Stimulated activated naive CD8-positive, alpha-beta T cell treated with anti-CD3 and anti-CD28 coated beads, Interleukin-15, Interleukin-2, amounts not matched to agents 100 U/mL and 50 U/mL, for 24 hours (primary cell): ENCODE measurements around the gene TTI1.
A peak's percentile ranks its signal among the peaks of the same experiment; 100 is the strongest.

Experiments
- ATAC-seq: fragments of 150-1000 bp; cut with Tn5 transposase; one replicate; pipeline ENCODE4 v1.10.0; 2021
- DNase-seq: peaks from one replicate; pipeline ENCODE4 v3.0.0; 2021

TTI1 gene

DNA sequence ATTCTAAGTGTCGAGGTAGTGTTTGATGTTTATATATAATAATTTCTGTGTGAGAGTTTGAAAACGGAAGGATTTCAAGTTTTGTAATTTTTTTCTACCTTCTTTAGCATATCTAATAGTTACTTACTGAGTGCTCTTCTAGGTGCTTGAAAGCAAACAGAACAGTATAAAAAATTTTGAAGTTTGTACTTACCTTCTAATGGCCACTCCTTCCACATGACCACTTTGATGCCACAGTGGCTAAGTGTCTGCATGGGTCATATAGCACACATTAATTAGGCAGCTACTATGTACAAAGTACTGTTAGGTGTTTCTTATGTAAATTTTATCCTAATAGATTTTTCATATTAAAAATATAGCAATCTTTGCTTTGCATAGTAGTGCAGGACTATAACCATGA, 21.4 kb upstream of the TTI1 start:
- ATAC-seq (no peak), DNase-seq (no peak)

DNA sequence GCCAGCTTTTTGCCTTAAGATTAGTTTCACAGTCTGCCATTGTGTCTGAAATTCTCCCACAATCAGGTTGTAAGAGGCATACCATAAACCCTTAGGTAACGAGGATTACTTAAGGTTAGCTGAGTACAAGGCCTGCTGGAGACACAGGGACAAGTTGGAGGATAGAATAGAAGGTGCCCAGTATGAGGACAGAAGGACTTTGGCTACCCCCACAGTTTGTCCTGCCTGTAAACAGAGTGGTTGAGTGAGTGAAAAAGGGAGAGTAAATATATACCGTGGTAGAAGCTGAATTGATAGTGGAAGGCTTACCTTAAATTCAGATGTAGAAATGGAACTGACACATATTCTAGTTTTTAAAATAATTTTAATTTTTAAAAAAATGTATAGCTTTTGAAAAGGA, 19.6 kb upstream of the TTI1 start:
- ATAC-seq (no peak), DNase-seq (no peak)

GRCh38 chr20:38050686-38051085, 17.4 kb upstream of the TTI1 start:
- ATAC-seq (peak; percentile 40), DNase-seq (no peak)

DNA sequence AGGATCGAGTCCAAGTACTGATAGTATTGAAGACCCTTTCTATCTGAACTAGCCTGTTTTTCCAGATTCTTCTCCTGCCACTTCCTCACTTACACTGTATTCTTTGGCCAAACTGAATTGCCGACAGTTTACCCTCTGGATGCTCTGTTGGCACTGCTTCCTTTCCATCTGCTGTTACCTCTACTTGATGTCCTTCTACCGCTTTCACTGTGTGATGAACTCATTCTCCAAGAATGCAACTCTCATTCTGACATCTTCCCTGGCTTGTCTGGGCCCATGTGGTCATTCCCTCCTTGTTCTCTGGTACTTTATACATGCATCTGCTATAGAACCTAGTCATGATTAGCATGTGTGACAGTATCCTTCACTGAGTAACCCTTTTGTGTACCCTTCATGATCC, 16.5 kb upstream of the TTI1 start:
- DNase-seq: no peak
- ATAC-seq: peak; percentile 38

GRCh38 chr20:38046572-38046971, 13.3 kb upstream of the TTI1 start:
- ATAC-seq: no peak
- DNase-seq: no peak

DNA sequence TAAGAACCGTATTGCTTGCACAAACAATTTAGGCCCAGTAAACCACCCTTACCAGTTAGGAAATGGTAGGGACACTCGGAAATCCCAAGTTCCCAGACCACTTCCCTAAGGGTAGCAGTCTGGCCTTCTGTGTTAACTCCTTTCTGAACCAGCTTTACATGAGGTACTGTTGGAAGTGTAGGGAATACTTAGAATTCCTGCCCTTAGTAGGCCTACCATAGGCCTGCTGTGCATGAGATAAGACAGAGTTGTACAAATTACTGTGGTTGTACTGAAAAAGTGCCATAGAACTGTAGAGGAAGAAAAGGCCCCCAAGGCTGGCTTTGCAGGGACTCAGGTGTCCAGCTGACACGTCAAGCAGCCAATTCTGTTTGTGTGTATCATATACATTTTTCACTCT, 11.4 kb upstream of the TTI1 start:
- DNase-seq: no peak
- no peak for ATAC-seq

DNA sequence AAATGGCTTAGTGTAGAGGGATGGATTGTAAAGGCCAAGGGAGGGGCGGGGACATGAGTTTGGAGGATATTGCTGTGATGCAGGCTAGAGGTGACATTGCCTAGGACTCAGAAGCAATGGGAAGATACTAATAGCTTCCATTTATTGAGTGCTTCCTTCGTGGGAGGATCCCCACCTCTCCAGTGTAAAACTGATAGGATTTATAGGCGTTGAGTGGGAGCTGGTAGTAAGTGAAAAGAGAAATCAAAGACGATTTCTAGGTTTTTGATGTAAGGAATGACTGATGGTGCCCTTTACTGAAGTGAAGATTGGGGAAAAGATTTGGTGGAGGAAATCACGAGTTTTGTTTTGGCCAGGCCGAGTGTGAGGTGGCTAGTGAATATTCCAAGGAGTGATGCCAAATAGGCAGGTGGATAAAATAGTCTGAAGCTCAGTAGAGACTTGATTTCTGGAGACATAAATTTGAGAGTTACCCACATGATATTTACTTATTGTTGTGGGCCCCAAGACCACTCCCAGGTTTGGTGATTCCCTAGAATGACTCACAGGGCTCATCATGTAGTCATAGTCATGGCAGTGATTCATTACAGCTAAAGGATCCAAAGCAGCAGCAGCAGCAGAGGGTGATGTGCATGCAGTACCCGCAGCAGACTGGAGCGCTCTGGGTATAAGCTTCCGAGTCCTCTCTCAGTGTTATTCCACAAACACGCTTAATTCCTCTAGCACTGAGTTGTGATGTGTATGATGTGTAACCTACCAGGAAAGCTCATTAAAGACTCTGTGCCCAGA, 10.4 kb upstream of the TTI1 start:
- DNase-seq: peak; percentile 19
- peak; percentile 96 for ATAC-seq

GRCh38 chr20:38040276-38040675, 7.0 kb upstream of the TTI1 start:
- no peak for DNase-seq
- ATAC-seq: no peak

DNA sequence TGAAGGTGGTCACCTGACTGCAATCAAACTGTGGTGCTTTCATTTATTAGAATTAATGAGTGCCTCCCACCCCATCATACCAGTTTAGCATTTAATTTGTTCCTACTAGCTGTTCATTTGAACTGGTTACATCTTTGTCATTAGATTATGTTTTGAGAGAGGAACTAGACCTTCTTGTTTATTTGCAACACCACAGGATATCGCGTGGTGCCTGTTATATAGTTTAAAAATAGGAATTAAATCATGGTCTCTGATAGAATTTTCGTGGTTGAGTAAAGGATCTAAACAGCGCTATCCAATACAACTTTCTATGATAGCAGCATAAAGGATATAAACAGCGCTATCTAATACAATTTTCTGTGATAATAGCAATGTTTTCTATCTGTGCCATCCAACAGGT, 3.1 kb upstream of the TTI1 start:
- DNase-seq: no peak
- no peak for ATAC-seq

- no peak for ATAC-seq
These were observed 1.7 kb upstream of the TTI1 start for GRCh38 chr20:38034961-38035360.

DNA sequence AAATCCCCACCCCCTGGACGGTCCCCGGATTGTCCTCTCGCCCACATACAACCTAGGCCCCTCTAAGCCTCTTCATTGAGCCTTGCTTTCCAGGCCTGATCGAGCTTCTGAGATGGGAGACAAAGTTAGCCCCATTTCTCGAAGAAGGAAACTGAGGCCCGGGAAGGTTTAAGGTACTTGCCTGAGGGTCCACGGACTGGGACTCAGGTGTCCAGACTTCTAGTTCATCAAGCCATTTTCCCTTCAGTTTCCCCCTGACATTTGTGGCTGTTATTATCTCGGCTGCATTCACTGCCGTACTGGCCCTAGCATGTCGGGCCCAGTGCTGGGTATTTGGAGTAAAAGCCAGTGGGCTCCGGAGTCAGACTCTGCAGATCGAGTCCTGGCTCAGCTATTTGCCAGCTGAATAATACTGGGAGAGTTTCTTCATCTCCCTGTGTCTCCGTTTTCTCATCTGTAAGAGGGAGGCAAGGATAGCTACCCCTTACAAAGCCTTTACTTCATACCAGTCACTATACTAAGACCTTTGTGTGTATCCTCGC, 923 bp upstream of the TTI1 start:
- no peak for ATAC-seq
- no peak for DNase-seq

More at GRCh38 chr20:38034961-38035360, 1.7 kb upstream of the TTI1 start:
- DNase-seq: no peak

DNA sequence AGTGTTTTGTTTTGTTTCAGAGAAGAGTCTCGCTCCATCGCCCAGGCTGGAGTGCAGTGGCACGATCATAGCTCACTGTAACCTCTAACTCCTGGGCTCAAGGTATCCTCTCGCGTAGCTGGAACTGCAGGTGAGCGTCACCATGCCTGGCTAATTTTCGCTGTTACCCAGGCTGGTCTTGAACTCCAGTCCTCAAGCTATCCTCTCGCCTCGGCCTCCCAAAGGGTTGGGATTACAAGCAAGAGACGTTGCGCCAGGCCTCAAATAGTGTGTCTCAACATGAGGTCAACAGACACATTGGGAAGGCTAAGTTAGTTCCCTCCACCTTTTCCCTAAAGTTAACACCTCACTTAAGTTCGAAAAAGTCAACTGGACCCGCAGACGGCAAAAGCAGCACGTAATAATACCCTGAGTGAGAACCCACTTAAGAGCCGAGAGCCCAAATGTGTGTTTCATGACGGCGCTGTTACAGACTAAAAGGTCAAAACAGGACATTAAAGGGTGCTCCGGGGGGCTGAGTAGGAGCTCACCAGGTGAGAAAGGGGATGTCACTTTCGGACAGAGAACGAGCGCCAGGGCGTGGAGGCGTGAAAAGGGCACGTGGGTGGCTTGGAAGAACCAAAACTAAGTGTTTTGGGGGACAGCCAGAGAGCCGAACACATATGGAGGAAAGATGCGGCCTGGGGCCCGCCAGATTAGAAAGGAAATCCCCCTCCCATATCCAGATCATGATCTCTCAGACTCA, 499 bp downstream of the TTI1 start:
- DNase-seq (no peak), ATAC-seq (peak; percentile 41)

- DNase-seq: no peak
These were observed 1.3 kb downstream of the TTI1 start for GRCh38 chr20:38031957-38032356.

DNA sequence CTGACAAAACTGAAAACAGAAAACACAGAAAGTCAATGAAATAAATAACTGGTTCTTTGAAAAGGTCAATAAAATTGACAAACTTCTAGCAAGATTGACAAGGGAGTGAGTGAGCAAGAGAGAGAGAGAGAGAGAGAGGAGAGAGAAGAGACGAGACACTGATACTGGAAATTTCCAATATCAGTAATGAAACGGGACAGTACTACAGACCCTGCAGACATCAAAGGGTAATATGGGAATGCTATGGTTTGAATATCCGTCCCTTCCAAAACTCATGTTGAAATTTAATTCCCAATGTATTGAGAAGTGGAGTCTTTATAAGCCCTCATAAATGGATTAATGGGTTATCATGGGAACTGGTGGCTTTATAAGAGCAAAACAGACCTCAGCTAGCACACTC, 3.8 kb downstream of the TTI1 start:
- ATAC-seq (no peak), DNase-seq (no peak)

More at GRCh38 chr20:38031957-38032356, 1.3 kb downstream of the TTI1 start:
- no peak for ATAC-seq

DNA sequence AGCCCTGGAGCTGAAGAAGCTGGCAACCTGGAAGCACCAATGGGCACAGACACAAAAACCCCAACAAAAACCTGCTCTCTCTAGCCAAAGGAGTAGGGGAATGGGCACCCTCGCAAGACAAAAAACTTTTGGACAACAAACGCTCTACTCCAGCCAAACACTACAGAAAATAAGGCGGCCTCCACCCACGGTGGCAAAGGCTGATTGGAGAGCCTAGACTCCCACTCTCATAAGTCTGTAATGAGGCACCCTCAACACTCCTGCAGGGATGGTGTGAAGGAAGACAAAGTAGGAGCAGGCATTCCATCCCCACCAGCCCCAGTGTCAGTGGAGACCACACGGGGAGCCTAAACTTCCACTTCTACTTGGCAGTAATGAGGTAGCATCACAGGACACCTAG, 8.8 kb downstream of the TTI1 start:
- ATAC-seq: no peak

GRCh38 chr20:38023181-38024001, 9.9 kb downstream of the TTI1 start:
- DNase-seq (no peak), ATAC-seq (no peak)

More for the DNA sequence above, 8.8 kb downstream of the TTI1 start:
- no peak for DNase-seq

DNA sequence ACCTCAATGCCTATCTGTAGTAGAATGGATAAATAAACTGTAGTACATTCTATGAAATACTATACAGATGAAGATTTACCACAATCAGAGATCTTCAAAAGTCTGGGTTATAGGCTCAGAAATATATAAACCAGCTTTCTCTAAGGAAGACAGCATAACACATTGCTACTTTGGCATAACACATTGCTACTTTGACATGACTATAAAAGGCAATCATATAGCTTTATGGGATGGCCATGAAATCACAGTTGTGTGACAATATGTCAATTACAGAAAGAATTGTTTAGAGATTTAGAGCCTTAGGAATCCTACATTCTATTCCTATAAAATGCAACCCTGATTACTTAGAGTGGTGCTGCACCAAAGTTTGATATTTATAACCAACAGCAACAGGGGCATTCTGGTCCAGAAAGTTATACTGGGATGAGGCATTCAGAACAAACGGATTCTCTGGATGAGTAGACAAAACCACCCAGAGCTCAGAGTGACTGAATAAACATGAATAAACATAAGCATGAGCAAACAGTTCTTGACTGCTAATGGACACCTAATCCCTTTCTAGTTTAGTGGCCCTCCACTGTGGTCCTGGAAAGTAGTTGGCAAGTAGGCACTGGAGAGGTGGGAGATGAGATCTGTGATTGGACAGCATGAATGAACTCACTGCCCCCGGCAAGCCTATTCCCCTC, 12.0 kb downstream of the TTI1 start:
- DNase-seq: no peak
- no peak for ATAC-seq

GRCh38 chr20:38018385-38018784, 14.9 kb downstream of the TTI1 start:
- ATAC-seq (no peak), DNase-seq (no peak)

DNA sequence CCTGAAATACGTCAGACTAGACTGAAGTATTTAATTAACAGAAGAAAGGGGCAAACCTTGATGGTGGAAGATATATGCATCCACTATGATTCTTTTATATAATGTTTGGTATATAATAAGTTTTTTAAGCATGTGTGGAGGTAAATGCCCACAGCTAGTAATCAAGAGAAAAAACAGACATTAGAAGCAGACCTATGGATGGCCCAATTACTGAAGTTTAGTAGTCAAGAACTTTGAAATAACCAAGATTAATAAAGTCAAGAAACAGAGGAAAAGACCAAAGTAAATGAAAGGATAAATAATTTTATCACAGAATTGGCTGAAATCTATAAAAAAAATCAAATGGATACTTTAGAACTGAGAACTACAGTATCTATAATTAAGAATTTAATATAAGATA, 15.3 kb downstream of the TTI1 start:
- no peak for ATAC-seq
- DNase-seq: no peak

DNA sequence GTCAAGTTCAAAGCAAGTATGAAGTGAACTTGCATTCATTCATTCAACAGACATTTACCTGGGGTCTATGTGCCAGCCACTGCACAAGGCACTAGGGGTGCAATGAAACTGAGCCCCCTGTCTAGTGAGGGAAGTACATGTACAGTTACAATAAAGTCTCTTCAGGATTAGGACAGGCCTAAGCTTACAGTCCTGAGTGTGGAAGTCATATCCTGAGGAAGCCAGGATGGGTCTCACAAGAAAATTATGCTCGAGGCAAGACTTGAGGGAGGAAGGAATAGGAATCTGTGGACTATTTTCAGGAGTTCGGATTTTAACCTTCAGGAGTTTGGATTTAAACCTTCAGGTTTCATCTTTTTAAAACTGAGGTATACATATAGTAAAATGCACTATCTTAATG, 19.4 kb downstream of the TTI1 start:
- DNase-seq (no peak), ATAC-seq (no peak)

- no peak for DNase-seq
- ATAC-seq: no peak
These were observed 20.9 kb downstream of the TTI1 start for GRCh38 chr20:38012332-38012731.

DNA sequence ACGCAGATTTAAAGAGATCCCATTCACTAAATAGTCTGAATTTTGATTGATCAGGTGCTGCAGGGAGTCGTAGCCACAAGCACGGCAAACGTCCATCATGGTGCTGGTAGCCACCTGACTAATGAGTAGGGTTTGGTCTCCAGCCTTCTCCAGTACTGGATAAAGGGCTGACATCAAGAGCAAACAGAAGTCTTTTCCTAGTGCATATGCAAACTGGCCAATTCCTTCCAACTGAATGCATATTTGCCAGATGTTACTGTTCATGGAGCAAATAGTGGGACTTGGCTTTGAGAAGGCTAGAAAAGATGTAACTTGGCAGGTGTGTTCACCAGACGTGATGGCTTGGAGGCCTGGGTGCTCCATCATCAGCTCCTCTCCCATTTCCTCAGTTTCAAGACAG, 21.6 kb downstream of the TTI1 start:
- DNase-seq: no peak
- ATAC-seq: no peak
